ENCODE results near the gene APPL2. TPM values are rescaled to one million over a fixed set of nuclear protein-coding genes. Genes with fewer than 3 reads are reported as not detected.

Gene APPL2
- total and polyA plus RNA-seq, 2 donors (not counting 1 experiment from before 2014, with no cell fraction given), result 20.5 to 58.3 TPM

DNA sequence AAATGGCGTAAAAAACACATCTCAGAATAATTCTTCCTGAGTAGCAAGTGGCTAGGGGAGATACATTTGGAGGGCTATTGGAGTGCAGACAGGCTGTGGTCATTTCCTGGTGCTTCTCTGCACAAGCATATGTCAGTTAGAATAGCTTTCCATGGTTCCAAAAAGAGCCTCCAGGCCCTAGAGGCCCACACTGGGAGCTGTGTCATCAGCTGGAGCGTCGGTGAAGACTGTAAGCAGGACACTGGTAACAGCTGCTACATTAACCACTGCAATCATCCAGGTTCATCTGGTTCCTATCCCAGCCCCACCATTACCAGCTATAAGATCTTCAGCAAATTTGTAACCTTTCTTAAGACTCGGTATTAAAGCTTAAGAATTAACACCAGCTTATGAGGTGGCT lies 31.7 kb upstream of the APPL2 start:
- POLR2A ChIA-PET, result no interaction called here
- H3K9me3 Mint-ChIP-seq (ENCODE audit: insufficient read depth), result no peaks in the 10 kb centered on the region
- no peaks in the 10 kb centered on the region for H3K4me1 Mint-ChIP-seq
- H3K36me3 ChIP-seq (replicated peaks in 1 of 2; ENCODE audit: control extremely low read depth in 1 of 2, control insufficient read depth in 1 of 2, extremely low read depth in 1 of 2, insufficient read depth in 2 of 2, low read length in 1 of 2), result no peaks in the 10 kb centered on the region
- H3K79me2 ChIP-seq (ENCODE audit: control insufficient read depth, insufficient read depth, low read length), result no peaks in the 10 kb centered on the region
- no peak overlapping the region for H3K4me3 ChIP-seq (ENCODE audit: control extremely low read depth in 1 of 5, extremely low read depth in 1 of 5, insufficient read depth in 1 of 5, low read depth in 2 of 5, low read length in 4 of 5)
- DNase-seq (no peak), ATAC-seq (ENCODE audit: low read depth) (no peak)
- WGBS (ENCODE audit: insufficient coverage), result 93% methylated on average over 3 of the region's 4 CpGs
- no peak overlapping the region for H3K27ac ChIP-seq (ENCODE audit: low read length in 2 of 2)
- H3K4me1 ChIP-seq (ENCODE audit: control insufficient read depth in 2 of 2, insufficient read depth in 2 of 2, low read length in 2 of 2), result no peaks in the 10 kb centered on the region
- no peak overlapping the region for H3K27ac Mint-ChIP-seq
- peaks cover 0 to 2% (median 0%) of the 10 kb centered on the region in 4 experiments for H3K27me3 ChIP-seq (replicated peaks in 1 of 4; ENCODE audit: control extremely low read depth in 1 of 4, control insufficient read depth in 3 of 4, insufficient read depth in 4 of 4, low read length in 3 of 4)
- H3K4me3 Mint-ChIP-seq, result no peak overlapping the region
- H2AFZ ChIP-seq (ENCODE audit: insufficient read depth, low read depth, low read length, poor library complexity, severe bottlenecking), result no peak overlapping the region
- CTCF ChIA-PET, result no interaction called here
- H3K4me2 ChIP-seq (replicated peaks; ENCODE audit: low read depth, low read length, poor library complexity, severe bottlenecking), result no peak overlapping the region
- no peaks in the 10 kb centered on the region for H4K20me1 ChIP-seq (ENCODE audit: control insufficient read depth, insufficient read depth, low read length, poor library complexity, severe bottlenecking)
- H3K9me3 ChIP-seq (ENCODE audit: control extremely low read depth in 1 of 3, control insufficient read depth in 2 of 3, insufficient read depth in 1 of 3, low read length in 2 of 3), result no peaks in the 10 kb centered on the region
- TF ChIP-seq EZH2 (IDR thresholded peaks at IDR 0.05; ENCODE audit: borderline replicate concordance, insufficient read depth, low read depth, low read length, poor library complexity, severe bottlenecking), result no peak
- TF ChIP-seq, protein P1, sequence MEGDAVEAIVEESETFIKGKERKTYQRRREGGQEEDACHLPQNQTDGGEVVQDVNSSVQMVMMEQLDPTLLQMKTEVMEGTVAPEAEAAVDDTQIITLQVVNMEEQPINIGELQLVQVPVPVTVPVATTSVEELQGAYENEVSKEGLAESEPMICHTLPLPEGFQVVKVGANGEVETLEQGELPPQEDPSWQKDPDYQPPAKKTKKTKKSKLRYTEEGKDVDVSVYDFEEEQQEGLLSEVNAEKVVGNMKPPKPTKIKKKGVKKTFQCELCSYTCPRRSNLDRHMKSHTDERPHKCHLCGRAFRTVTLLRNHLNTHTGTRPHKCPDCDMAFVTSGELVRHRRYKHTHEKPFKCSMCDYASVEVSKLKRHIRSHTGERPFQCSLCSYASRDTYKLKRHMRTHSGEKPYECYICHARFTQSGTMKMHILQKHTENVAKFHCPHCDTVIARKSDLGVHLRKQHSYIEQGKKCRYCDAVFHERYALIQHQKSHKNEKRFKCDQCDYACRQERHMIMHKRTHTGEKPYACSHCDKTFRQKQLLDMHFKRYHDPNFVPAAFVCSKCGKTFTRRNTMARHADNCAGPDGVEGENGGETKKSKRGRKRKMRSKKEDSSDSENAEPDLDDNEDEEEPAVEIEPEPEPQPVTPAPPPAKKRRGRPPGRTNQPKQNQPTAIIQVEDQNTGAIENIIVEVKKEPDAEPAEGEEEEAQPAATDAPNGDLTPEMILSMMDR (IDR thresholded peaks at IDR 0.05), result no peak
- H3K9ac ChIP-seq (ENCODE audit: low read length), result no peak overlapping the region
- intact Hi-C loops (cut with micrococcal nuclease), result no loop called here
- peaks cover 26% of the 10 kb centered on the region for H3K27me3 Mint-ChIP-seq

DNA sequence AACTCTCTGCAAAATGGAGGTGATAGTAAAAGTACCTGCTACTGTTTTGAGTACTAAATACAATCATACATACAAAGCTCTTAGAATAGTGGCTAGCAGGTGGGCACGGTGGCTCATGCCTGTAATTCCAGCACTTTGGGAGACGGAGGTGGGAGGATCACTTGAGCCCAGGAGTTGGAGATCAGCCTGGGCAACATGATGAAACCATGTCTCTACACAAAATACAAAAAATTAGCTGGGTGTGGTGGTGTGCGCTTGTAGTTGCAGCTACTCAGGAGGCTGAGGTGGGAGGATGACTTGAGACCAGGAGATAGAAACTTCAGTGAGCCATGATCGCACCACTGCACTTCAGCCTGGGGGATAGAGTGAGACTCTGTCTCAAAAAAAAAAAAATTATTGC lies 28.8 kb upstream of the APPL2 start:
- H2AFZ ChIP-seq (ENCODE audit: insufficient read depth, low read depth, low read length, poor library complexity, severe bottlenecking), result no peak overlapping the region
- ChIA-PET CTCF (no interaction called here), POLR2A (interaction anchor here (0.6 kb wide), 1 partner anchor 85 kb away, joined by 3 read pairs; no protein-coding TSS in a partner anchor)
- no CpG with 5 or more reads among the region's 4 CpGs for WGBS (ENCODE audit: insufficient coverage)
- H3K27me3 ChIP-seq (replicated peaks in 1 of 4; ENCODE audit: control extremely low read depth in 1 of 4, control insufficient read depth in 3 of 4, insufficient read depth in 4 of 4, low read length in 3 of 4), result no peaks in the 10 kb centered on the region
- no peak for ATAC-seq (ENCODE audit: low read depth)
- no peak for DNase-seq
- H3K4me1 ChIP-seq (ENCODE audit: control insufficient read depth in 2 of 2, insufficient read depth in 2 of 2, low read length in 2 of 2), result peaks cover 0 to 10% of the 10 kb centered on the region in 2 donors
- H3K4me3 ChIP-seq (ENCODE audit: control extremely low read depth in 1 of 5, extremely low read depth in 1 of 5, insufficient read depth in 1 of 5, low read depth in 2 of 5, low read length in 4 of 5), result no peak overlapping the region
- Mint-ChIP-seq H3K27me3 (peaks cover 28% of the 10 kb centered on the region), H3K4me1 (peaks cover 15% of the 10 kb centered on the region), H3K4me3 (no peak overlapping the region), H3K27ac (no peak overlapping the region), H3K9me3 (ENCODE audit: insufficient read depth) (no peaks in the 10 kb centered on the region)
- H3K9ac ChIP-seq (ENCODE audit: low read length), result no peak overlapping the region
- H3K4me2 ChIP-seq (replicated peaks; ENCODE audit: low read depth, low read length, poor library complexity, severe bottlenecking), result no peak overlapping the region
- H3K27ac ChIP-seq (ENCODE audit: low read length in 2 of 2), result no peak overlapping the region
- TF ChIP-seq EZH2 (IDR thresholded peaks at IDR 0.05; ENCODE audit: borderline replicate concordance, insufficient read depth, low read depth, low read length, poor library complexity, severe bottlenecking), result no peak
- TF ChIP-seq, protein P1 (IDR thresholded peaks at IDR 0.05), result no peak
- no peaks in the 10 kb centered on the region for H4K20me1 ChIP-seq (ENCODE audit: control insufficient read depth, insufficient read depth, low read length, poor library complexity, severe bottlenecking)
- no peaks in the 10 kb centered on the region for H3K36me3 ChIP-seq (replicated peaks in 1 of 2; ENCODE audit: control extremely low read depth in 1 of 2, control insufficient read depth in 1 of 2, extremely low read depth in 1 of 2, insufficient read depth in 2 of 2, low read length in 1 of 2)
- intact Hi-C loops (cut with micrococcal nuclease), result no loop called here
- H3K79me2 ChIP-seq (ENCODE audit: control insufficient read depth, insufficient read depth, low read length), result no peaks in the 10 kb centered on the region
- no peaks in the 10 kb centered on the region for H3K9me3 ChIP-seq (ENCODE audit: control extremely low read depth in 1 of 3, control insufficient read depth in 2 of 3, insufficient read depth in 1 of 3, low read length in 2 of 3)

All from B cell (primary cell).